ENCODE measurements around the gene PIWIL1.

Gene PIWIL1

DNA sequence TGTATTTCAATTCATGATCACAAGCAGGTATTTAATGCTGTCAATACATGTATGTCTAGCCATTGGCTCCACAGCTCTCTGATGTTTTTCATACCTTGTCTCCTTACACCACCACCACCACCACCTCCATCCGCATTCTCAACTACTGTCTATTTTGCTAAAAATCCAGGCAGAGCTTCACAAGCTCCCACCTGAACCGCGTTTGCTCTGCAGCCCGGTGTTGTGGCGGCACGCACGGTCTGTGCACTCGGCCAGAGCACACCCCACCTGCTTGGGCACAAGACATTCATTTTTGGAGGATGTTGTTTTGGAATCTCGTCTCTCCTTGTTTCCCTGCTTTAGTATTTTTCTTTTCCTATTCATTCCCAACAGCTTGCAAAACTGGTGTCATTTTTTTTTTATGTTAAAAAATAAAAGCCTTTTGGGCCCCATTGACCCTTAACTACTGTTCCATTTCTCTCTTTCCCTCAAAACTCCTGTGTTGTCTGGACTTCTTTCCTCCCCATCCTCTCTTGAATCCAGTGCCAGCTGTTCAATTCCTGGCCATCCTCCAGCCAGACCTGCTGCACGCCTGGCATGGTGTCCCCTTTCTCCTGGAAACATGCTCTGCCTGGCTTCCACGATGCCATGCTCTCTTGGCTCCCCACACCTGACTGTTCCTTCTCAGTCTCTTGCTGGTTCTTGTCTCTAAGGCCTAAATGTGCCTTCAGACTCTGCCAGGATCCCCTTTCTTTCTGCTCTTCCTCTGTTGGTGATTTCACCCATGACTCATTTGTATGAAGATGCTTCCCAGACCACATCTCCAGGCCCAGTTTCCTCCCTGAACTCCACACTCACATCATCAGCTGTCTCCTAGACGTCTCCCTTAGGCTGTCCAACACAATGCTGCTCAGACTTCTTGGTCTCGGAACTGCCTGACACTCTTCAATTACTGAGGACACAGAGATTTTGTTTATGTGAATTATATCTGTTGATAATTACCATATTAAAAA, 37.9 kb downstream of the PIWIL1 start:
- H3K4me3 ChIP-seq (ENCODE audit: low read depth, low read length), result no peak overlapping the region
- TF ChIP-seq, protein P1, sequence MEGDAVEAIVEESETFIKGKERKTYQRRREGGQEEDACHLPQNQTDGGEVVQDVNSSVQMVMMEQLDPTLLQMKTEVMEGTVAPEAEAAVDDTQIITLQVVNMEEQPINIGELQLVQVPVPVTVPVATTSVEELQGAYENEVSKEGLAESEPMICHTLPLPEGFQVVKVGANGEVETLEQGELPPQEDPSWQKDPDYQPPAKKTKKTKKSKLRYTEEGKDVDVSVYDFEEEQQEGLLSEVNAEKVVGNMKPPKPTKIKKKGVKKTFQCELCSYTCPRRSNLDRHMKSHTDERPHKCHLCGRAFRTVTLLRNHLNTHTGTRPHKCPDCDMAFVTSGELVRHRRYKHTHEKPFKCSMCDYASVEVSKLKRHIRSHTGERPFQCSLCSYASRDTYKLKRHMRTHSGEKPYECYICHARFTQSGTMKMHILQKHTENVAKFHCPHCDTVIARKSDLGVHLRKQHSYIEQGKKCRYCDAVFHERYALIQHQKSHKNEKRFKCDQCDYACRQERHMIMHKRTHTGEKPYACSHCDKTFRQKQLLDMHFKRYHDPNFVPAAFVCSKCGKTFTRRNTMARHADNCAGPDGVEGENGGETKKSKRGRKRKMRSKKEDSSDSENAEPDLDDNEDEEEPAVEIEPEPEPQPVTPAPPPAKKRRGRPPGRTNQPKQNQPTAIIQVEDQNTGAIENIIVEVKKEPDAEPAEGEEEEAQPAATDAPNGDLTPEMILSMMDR (IDR thresholded peaks at IDR 0.05; ENCODE audit: low read depth, low read length), result no peak
- no peak for DNase-seq (ENCODE audit: low read depth, low spot score)
- in situ Hi-C loops (cut with HindIII; ENCODE audit: low sequenced_read_pairs), result no loop called here

DNA sequence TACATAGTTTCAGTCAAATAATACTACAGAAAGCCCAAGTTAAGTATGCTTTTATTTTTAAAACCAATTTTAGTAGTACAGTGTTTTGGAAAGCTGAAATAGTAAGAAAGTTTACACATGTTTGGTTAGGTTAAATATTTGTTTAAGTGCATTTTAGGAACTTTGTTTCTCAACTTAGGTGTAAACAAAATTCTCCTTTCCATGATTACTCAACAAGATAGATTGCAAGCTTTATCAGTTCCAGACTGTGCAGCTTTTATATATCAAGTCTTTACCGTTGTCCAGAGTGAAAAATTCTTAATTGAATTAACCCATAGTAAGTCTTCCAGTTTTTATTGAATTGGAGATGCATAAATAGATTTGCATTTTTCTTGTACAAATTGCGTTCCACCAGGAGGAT, 45.1 kb downstream of the PIWIL1 start:
- H3K4me3 ChIP-seq (ENCODE audit: low read depth, low read length), result no peak overlapping the region
- in situ Hi-C loops (cut with HindIII; ENCODE audit: low sequenced_read_pairs), result no loop called here
- TF ChIP-seq, protein P1 (IDR thresholded peaks at IDR 0.05; ENCODE audit: low read depth, low read length), result no peak
- DNase-seq (ENCODE audit: low read depth, low spot score), result no peak

DNA sequence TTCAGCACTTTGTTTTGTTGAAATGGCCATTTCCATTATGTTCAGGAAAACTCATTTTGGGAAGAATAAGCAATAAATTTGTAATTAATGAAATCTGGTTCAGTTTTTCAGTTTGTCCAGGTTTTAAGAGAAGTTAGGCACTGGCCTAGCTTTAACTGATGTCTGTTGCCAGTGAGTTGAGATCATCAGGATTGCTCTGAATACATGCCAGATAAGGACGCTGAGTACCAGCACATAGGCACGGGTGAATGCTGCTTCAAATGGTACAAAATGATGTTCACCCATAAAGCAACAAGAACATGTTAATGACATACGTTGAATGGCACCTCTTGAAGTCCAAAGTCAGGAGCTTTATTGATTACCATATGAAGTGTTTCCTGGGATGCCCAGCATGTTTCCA, 46.5 kb downstream of the PIWIL1 start:
- in situ Hi-C loops (cut with HindIII; ENCODE audit: low sequenced_read_pairs), result no loop called here
- TF ChIP-seq, protein P1 (IDR thresholded peaks at IDR 0.05; ENCODE audit: low read depth, low read length), result no peak
- DNase-seq (ENCODE audit: low read depth, low spot score), result no peak
- H3K4me3 ChIP-seq (ENCODE audit: low read depth, low read length), result no peak overlapping the region

DNA sequence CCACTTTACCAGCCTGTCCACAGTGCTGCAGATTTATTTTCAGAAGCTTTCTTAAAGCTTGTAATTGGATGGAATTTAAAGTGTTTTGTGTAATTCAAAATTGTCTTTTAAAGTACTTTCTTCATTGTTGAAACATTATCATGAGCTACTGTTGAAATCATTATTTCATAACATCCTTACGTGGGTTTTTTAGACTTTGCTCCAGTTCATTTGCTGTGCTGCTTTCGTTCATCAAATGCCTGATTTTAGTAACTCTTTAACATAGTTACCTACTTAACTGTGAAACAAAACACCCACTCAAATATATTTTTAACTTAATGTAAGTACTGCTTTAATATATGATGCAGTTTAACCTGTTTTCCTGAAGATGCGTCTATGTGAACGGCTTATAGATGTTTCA, 47.5 kb downstream of the PIWIL1 start:
- no peak for DNase-seq (ENCODE audit: low read depth, low spot score)
- H3K4me3 ChIP-seq (ENCODE audit: low read depth, low read length), result no peak overlapping the region
- in situ Hi-C loops (cut with HindIII; ENCODE audit: low sequenced_read_pairs), result no loop called here
- TF ChIP-seq, protein P1 (IDR thresholded peaks at IDR 0.05; ENCODE audit: low read depth, low read length), result no peak

DNA sequence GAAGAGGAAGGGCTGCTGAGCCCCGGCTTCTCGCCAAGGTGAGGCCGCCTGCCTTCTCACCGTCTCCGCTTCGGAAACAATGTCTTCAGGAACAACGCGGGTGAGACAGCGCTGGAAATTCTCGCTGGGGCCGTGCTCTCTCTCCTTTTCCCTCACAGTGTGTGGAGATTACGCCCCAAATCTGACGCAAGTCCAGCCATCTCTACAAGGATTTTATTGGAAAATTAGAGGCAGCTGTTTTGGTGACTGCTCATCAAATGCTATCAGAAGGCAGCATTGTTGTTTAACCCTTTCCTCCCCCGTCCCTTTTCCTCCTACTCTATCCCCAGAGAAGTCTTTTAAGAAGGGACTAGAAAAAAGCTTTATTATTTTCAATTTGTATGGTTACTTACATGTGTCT, 53.5 kb downstream of the PIWIL1 start:
- in situ Hi-C loops (cut with HindIII; ENCODE audit: low sequenced_read_pairs), result no loop called here
- H3K4me3 ChIP-seq (ENCODE audit: low read depth, low read length), result no peak overlapping the region
- no peak for DNase-seq (ENCODE audit: low read depth, low spot score)
- TF ChIP-seq, protein P1 (IDR thresholded peaks at IDR 0.05; ENCODE audit: low read depth, low read length), result no peak

DNA sequence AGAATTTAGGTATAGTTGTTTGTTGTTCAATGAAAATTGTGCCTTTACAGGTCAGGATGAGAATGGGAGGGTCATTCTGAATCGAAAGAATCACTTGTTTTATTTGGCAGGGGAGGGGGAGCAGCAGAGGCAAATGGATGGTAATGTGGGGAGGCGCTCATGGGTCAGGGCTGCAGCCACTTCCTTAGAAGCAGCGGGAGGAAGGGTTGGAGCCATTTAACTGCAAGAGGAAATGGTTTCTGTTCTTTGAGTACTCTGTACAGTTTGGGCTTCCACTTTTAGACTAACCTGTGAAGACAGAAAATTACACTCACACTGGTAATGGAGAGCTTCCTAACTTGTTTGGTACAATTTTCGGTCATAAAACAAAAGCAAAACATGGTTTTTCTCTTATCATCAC, 57.2 kb downstream of the PIWIL1 start:
- in situ Hi-C loops (cut with HindIII; ENCODE audit: low sequenced_read_pairs), result no loop called here
- H3K4me3 ChIP-seq (ENCODE audit: low read depth, low read length), result no peak overlapping the region
- TF ChIP-seq, protein P1 (IDR thresholded peaks at IDR 0.05; ENCODE audit: low read depth, low read length), result no peak
- no peak for DNase-seq (ENCODE audit: low read depth, low spot score)
